ENCODE measurements around the gene GCN1. TPM values are rescaled to one million over a fixed set of nuclear protein-coding genes. Genes with fewer than 3 reads are reported as not detected.

The GCN1 gene
- total RNA-seq, 4 donors from 2014 or later, result 52.5 to 99.4 (median 72.1) TPM

- ATAC-seq (ENCODE audit: low FRiP score) (no peak), DNase-seq (ENCODE audit: low spot score) (no peak)
- no peak for TF ChIP-seq CTCF (IDR thresholded peaks at IDR 0.05)
These were observed 101.3 kb downstream of the GCN1 start for GRCh38 chr12:120093336-120093591.

DNA sequence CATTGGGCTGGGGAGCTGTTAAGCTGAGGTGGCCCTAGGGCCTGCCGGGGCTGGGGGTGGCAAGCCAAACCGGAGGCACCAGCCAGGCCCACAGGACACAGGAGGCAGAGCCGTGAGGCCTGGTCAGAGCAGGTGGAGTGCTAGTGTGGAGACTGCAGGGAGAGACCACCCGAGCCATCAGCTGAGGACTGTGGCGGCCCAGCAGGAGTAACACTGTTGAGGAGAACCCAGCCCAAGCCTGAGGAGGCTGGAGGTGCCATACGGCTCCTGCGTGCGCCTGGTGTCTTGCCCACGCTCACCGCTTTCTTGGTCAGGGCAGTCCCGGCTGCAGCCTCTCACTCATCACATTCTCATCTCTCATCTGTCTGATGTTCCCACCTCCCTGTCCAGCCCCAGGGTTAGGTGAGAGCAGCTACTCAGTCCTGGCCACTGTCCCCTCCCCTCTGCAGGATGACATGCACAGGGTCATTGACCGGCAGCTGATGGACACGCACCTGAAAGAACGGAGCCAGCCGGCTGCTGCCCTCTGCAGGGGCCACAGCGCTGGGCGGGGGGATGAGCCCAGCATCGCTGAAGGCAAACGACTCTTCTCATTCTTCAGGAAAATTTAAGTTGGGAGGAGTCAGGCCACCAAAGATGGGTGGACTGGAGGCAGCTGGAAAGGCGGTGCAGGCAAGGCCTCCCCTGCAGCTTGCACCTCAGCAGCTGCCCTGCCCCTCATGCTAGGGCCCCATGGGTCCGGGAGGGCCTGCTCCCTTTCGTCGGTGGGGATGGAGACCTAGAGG, 101.8 kb downstream of the GCN1 start:
- ATAC-seq (ENCODE audit: low FRiP score) (no peak), DNase-seq (ENCODE audit: low spot score) (no peak)
- no peak for TF ChIP-seq CTCF (IDR thresholded peaks at IDR 0.05)

- no peak for TF ChIP-seq CTCF (IDR thresholded peaks at IDR 0.05)
- ATAC-seq (ENCODE audit: low FRiP score) (no peak), DNase-seq (ENCODE audit: low spot score) (no peak)
These were observed 103.0 kb downstream of the GCN1 start for GRCh38 chr12:120091371-120092090.

- TF ChIP-seq CTCF (IDR thresholded peaks at IDR 0.05), result no peak
- no peak for DNase-seq (ENCODE audit: low spot score)
- ATAC-seq (ENCODE audit: low FRiP score), result no peak
These were observed 103.8 kb downstream of the GCN1 start for GRCh38 chr12:120090626-120091295.

DNA sequence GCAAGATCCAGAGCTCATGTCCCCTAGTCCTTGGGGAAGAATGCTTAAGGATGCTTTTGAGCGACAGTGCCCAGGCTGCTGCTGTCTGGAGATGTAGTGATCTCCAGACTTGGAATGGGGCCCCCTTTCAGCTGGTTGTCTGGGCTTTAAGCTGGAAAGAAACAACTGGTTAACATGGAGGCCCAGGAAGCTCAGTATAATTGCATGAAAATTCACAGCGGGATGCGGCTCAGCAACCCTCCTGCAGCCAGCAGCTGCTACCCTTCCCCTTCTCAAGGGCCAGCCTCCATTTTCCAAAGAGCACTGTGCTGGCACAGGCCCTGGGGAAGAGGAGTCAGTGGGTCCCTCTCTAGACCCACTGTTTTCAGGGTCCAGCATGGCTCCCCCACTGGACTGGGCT, 104.3 kb downstream of the GCN1 start:
- no peak for DNase-seq (ENCODE audit: low spot score)
- no peak for TF ChIP-seq CTCF (IDR thresholded peaks at IDR 0.05)
- ATAC-seq (ENCODE audit: low FRiP score), result no peak

- ATAC-seq (ENCODE audit: low FRiP score) (no peak), DNase-seq (ENCODE audit: low spot score) (no peak)
- TF ChIP-seq CTCF (IDR thresholded peaks at IDR 0.05), result no peak
These were observed 104.7 kb downstream of the GCN1 start for GRCh38 chr12:120089796-120090195.
